ENCODE data around the gene QRFP.

DNA sequence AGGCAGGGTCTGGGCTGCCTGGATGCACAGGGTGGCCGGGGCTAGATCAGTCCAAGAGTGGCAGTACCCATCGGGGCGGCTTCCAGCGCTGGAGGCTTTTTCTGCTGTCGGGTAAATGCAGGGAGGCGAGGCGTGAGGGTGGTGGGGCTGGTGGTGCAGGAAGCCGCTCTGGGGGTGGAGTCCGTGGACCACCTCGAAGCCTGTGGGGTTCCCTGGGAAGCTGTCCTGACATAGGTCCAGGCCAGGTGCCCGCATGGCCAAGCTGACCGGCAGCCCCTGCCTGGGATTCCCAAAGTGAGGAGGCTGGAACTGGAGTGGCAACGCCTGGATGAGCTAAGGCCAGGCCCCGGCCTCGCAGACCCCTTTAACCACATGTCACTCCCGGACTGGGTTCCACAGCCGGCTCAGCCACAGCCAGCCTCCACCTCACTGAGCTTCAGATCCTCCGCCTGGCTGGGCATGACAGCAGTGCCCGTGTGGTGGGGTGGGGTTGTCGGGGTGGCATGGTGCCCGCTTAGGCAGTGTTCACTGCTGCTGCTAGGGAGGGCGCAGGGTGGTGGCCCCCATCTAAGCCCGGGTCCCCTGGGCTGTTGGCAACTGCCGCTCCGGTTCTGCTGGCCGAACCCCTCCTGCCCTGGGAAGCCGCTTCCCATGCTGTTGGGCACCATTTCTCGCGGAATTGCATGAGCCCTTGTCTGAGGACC is 1.4 kb upstream of the QRFP start:
- no peak for TF ChIP-seq POLR2A (IDR thresholded peaks at IDR 0.05)
- TF ChIP-seq, protein P1, sequence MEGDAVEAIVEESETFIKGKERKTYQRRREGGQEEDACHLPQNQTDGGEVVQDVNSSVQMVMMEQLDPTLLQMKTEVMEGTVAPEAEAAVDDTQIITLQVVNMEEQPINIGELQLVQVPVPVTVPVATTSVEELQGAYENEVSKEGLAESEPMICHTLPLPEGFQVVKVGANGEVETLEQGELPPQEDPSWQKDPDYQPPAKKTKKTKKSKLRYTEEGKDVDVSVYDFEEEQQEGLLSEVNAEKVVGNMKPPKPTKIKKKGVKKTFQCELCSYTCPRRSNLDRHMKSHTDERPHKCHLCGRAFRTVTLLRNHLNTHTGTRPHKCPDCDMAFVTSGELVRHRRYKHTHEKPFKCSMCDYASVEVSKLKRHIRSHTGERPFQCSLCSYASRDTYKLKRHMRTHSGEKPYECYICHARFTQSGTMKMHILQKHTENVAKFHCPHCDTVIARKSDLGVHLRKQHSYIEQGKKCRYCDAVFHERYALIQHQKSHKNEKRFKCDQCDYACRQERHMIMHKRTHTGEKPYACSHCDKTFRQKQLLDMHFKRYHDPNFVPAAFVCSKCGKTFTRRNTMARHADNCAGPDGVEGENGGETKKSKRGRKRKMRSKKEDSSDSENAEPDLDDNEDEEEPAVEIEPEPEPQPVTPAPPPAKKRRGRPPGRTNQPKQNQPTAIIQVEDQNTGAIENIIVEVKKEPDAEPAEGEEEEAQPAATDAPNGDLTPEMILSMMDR (IDR thresholded peaks at IDR 0.05 in 4 of 5, conservative IDR thresholded peaks at IDR 0.05 in 1 of 5) = no peak

All from gastrocnemius medialis (tissue), 4 donors.